ENCODE data around the gene ERFL.
"Not testable (repeated sequence)": the region's sequence is repeated elsewhere in the genome, so short reads cannot be mapped to it uniquely, and the experiment has no call there.

Gene ERFL

DNA sequence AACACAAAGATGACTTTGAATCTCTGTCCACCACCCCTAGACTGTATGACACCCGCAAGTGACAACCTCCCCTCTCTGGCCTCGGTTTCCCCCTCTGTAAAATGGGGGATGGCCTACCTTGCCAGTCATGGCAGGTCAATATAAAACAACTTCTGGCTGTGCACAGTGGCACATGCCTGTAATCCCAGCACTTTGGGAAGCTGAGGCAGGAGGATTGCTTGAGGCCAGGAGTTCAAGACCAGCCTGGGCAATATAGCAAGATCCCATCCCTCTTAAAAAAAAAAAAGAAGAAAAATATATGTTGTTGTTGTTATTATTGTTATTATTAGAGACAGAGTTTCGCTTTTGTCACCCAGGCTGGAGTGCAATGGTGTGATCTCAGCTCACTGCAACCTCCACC, 52.3 kb downstream of the ERFL start:
- DNase-seq, result not testable (repeated sequence)

DNA sequence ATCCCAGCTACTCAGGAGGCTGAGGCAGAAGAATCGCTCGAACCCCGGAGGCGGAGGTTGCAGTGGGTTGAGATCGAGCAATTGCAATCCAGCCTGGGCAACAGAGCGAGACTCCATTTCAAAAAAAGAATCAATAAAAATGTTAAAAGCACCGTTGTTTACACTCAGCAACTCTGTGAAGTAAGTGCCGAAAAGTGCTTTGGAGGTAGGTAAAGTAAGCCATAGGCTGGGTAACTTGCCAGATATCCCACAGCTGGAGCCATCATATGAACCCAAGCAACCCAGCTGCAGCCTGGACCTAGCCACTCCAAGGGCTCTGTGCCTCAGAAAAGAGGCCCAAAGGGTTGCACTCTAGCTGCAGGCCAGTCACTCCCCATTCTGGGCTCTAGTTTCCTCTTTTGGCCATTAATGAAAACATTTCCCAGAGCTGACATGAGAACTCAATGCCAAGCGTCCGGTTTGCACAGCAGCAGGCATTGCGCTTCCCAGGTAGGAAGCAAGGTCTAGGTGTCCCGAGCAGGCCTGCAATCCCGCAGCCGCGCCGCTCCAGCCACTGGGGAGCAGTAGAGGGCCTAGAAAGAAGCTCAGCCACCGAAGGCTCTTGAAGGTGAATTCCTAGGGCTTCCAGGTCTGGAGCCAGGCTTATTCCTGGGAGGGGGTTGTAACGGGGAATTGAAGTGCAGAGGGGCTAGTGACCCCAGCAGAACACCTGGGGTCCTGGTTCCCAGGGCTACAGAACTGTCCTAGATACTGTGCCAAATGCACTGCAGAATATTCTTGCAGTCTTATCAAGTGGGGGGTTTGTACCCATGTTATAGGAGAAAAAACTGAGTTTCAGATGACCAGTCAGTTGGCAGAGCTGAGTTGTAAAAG, 55.2 kb downstream of the ERFL start:
- peak; percentile 75 for DNase-seq

DNA sequence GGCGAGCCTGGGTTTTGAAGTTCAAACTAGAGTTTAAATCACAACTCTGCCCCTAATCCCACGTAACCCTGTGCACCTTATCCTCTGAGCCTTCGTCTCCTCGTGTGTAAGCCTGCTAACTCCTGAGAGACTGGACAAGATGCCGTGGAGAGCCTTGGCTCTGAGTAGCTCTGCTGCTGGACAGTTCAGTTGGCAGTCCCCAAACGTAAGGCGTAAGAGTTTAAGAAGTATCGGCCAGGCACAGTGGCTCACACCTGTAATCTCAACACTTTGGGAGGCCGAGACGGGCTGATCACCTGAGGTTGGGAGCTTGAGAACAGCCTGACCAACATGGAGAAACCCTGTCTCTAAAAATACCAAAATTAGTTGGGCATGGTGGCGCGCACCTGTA, 55.9 kb downstream of the ERFL start:
- DNase-seq, result no peak

DNA sequence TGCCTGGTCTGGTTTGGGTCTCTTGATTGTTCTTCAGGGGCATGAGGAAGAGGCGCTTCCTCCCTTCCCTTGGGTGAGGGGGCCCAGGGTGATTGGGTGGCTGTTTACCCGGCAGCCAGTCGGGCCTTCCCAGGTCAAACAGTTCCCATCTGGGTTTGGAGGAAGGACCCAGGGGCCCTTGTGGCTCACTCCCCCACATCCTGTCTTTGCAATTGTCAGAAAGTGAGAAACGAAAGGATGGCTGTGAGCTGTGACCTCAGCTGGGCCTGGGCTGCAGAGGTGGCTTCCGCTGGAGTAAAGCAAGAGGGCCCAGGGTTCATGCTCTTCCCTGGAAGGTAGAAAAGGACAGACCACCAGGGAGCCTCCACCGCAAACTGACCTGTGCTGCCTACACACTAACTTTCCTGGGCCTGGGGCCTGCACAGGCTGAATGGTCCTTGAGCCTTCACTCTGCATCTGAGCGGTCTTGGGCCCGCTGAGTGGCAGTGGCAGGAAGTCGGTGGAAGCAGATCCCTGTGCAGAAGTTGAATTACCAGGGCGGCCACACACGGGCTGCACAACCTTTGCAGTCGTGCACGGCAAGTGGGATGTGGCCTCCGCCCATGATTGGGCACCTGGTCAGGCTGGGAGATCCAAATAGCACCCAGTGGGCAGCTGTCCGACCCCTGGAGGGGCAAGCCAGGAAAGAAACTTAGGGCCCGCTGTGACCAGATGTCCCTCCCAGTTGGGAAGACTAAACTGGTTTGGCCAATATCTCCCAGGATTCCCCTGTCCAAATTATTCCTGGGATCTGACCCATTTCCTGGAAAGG, 56.5 kb downstream of the ERFL start:
- DNase-seq, result peak; percentile 72

DNA sequence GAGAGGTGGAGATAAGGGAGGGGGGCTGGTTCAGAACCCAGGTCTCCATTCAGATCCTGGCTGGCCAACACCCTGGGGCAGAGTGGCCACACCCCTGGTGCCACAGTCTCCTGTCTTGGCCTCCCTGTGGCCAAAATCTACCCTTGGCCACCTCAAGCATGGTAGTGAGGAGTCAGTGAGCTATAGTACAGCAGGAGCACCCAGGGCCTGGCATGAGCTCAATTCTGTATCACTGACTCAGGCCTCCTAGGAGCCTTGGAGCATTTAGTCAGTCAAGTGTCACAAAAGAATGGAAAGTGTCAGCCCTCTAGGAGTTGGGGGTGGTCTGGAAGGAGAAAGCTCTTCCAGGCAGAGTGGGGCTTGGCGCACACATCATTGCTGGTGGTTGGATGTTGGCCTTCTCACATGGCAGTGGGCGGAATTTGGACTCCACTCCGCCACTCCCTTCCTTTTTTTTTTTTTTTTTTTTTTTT, 57.8 kb downstream of the ERFL start:
- no peak for DNase-seq

DNA sequence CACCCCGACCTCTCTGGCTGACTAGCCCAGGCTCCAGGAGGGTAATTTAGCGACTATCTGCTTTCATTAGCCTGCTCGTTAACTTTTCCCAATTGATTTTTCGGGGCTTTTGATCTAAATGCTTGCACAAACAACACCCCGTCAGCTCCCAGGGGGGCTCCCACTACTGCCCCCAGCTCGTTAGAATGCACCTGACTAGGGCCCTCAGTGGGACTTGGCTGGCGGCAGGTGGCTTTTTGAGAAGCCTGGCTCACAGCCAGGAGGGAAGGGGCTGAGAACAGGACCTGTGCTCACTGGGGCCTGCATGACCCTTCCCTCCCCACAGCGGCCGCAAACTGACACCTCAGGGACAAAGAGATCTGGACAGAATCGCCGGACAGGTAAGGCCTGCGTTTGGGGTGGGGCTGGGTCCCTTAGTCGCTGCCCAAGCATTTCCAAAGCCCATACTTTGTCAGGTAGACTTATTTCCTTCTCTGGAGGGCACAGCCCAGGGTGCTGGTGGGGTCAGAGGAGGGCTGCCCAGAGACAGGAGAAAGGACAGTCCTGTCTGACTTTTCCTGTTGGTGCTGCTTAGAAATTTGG, 58.8 kb downstream of the ERFL start:
- DNase-seq, result no peak

DNA sequence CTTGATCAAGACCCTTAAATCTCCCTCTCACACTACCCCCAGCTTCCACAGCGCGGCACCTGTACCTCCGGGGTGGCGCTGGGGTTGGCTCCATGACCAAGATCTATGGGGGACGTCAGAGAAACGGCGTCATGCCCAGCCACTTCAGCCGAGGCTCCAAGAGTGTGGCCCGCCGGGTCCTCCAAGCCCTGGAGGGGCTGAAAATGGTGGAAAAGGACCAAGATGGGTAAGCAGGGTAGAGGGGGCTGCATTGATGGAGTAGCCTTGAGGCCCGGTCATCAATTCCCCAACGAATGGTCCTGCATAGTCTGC, 59.3 kb downstream of the ERFL start:
- DNase-seq, result no peak

DNA sequence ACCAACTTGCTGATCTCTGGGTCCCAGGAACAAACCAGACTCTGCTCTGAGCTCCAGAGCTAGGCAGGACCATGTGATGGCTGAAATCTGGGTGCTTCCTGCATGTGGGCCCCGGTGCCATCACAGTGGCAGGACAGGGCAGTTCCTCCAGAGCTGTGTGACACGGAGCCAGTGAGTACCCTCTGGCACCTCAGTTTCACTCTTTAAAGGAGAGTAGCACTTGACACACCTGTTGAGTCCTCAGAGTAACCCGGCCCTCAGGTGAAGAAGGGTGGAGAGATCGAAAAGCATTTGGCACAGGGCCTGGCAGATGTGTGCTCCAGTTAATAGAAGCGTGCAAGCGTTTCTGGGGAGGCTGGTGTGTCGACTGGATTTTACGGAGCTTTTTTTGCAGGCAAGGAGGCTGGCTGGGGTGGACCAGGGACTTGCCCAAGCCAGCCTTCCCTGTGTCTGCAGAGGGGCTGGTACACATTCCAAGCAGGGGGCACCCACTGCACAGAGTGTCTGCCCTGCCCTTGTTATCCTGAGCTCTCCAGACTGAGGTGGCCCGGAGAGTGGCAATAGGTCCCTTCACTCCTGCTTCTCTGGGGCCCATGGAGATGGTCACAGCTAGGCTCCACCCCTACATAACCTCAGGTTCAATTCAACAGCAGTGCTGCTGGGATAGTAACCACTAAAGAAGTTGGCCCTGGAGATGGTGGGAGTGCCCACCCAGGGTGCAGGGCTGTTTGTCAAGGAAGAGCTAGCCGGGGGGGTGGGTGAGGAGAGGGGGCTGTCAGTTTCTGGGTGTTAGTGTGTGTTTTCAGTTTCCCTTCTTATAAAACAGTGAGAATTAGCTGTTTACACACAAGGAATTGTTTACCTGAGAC, 59.9 kb downstream of the ERFL start:
- no peak for DNase-seq

DNA sequence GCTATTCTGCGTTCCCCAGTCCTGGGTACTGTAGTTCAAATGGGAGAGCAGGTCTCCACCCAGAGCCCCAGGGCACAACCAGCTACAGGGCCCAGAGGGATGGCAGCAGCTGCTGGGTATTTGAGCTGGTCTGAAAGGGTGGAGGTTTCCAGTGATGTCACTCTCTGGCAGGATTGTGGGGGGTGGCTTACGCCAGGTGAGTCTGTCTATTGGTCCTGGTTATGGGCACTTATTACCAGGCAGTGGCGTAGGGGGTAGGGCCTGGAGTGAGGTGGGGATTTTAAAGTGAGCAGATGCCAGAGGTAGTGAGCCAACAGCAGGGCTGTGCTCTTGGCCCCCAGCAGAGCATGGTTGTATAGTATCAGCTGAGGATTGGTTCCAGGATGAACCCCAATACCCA, 62.0 kb downstream of the ERFL start:
- no peak for DNase-seq

DNA sequence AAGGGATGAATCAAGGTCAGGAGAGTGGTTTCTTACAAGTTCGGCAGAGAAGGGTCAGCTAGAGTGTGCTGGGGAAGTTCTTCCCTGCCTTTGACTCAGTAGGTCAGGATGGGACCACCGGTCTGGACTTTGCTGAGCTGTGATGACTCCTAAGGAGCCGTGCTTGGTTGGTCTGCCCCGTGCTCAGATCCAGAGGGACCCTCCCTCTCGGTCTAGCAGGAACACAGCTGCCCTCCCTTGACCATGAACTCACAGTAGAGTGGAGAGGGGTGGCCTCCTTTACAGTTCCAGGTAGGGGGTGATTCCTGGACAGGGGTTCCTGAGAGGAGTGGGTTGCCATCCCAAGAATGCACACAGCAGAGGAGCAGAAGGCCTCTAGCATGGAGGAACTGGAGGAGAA, 63.9 kb downstream of the ERFL start:
- DNase-seq, result no peak

DNA sequence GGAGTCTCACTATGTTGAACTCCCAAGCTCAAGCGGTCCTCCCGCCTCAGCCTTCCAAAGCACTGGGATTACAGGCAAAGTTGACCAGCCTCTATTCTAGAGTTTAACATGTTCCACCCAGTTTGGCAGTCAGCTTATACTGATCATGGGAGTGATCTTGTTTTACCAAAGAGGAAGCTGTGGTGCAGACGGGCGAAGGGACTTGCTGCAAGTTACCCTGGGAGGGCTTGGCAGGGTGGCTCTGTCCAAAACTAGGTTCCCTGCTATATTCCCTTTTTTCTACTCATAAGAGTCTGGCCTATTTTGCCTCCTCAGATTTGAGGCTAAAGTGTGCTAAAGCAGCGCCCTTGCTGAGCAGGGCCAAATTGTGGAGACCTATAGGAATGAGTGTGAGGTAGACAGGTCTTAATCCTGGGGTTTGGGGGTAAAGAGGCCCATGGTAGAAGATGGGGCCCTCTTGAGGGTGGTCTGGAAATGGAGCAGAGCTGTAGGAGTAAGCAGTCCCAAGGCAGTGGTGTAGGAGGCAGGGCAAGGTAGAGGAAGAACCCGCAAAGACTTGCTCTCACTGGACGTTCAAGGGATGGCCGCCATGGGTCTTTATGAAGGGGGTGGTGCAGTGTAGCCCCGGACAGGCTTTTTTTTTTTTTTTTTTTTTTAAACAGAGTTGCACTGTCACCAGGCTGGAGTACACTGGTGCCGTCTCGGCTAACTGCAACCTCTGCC, 64.9 kb downstream of the ERFL start:
- no peak for DNase-seq

DNA sequence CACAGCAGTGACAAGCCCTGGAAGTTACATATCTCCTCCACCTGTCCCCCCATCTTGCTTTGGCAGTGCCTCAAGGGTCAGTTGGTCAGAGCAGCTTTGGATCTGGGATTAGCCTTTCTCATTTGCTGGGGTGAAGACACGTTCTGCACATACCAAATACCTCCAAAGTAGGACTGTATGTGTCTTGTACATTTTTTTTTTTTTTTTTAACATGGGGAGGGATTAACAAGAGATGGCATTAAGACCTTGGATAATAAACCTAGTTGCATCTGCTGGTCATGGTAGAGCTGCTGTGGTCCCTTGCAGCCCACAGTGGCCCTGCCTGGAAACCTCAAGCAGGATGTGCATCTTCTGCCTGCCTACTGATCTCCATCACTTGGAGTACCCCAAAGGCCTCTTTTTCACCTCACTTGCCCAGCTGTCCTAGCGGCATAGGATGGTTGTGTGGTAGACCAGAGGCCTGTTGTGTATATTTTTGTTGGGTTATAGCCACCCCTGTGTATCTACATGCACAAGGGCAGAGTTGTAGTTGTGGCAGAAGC, 65.7 kb downstream of the ERFL start:
- no peak for DNase-seq

DNA sequence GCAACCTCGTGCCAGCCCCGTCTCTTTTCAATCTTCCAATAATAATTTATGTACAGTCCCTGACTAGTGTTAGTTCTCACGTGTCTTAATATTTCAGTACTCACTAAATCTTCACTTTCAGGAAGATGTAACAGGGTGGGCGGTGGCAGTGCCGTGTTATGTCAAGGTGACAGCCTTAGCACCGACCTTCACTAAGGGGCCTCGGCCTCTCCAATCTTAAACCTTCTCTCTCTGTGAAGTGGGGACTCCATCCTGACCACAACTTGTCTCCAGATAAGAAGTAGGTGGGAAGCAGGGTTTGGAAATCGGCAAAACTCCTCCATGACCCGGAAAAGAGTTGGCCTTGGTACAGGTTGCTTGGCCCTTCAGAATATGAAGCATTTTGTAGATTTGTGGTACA, 66.4 kb downstream of the ERFL start:
- DNase-seq, result no peak

DNA sequence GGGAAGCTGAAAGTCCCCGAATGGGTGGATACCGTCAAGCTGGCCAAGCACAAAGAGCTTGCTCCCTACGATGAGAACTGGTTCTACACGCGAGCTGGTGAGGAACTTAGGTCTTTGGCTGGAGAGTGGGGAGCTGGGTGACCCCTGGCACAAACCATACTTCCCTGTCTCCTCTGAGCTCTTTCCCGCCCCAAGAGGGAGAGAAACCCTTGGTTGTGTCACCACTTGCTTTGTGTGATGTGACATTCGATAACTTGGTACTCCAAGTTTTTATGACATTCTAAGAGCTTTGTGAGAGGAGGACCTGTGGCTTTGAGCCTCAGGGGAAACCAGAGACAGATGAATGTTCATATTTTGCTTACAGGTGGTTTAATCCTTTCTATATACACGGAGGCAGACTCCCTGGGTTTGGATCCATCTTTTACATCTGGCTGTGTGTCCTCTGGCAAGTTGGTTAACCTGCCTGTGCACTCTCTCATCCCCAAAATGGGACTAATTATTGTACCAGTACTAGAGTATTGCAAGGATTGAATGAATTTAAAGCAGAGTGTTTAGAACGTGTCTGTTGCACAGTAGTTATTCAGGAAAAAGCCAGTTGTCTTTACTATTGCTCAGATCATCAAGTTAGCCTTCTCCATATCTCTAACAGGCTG, 67.0 kb downstream of the ERFL start:
- DNase-seq, result no peak

DNA sequence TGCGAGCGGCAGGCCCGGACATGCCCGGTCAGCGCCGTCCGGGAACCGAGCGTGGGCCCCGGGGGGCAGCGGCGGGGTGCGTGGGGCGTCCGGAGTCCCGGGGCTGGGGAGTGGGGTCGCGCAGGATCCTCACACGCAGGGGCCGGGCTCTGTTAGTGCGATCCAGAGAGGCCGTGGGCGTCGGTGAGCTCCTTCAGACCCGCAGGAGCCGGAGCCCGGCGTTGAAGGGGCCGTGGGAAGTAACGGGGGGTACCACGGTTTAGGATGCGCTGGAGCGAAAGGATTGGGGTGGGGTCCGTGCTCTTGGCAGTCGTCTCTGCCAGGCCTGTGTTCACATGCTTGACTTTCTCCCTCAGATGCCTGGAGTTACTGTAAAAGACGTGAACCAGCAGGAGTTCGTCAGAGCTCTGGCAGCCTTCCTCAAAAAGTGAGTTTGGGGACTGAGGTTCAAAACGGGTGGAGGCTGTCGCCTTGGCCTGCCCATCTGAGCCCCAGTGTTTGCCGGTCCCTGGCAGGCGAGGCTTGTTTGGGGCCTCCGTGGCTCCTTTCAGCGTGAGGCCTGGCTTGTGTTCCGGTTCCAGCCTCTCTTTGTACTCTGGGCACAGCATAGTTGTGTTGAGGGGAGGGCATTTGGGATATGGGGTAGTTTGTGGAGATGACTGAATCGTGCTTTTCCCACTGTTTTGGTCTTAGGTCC, 67.7 kb downstream of the ERFL start:
- peak; percentile 46 for DNase-seq

DNA sequence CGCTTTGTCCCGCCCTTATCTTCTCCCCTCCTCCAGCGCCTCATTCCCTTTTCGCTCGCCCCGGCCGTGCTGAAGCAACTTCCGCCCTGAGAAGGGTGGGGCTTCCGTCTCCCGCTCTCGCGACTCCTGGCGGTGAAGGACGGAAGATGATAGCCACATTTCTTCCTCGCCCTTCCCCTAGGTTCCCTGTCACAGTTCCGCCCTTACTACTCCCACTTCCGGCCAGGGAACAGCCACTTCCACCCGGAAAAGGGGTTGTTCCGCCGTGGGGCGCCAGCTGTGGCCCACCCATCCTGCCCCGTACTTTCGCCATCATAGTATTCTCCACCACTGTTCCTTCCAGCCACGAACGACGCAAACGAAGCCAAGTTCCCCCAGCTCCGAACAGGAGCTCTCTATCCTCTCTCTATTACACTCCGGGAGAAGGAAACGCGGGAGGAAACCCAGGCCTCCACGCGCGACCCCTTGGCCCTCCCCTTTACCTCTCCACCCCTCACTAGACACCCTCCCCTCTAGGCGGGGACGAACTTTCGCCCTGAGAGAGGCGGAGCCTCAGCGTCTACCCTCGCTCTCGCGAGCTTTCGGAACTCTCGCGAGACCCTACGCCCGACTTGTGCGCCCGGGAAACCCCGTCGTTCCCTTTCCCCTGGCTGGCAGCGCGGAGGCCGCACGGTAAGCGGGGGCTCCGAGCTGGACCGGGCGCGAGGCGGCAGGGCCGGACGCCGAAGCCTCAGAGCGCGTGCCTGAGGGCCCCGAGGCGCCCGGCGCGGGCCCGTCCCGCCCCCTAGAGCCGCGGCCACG, 68.4 kb downstream of the ERFL start, which contains the start of gene RPS19:
Gene RPS19 (plus strand): TSS at position 638 of the 801 bp plus-strand sequence. CDS start 520 bp downstream, outside the sequence.
- peak; percentile 99 for DNase-seq

DNA sequence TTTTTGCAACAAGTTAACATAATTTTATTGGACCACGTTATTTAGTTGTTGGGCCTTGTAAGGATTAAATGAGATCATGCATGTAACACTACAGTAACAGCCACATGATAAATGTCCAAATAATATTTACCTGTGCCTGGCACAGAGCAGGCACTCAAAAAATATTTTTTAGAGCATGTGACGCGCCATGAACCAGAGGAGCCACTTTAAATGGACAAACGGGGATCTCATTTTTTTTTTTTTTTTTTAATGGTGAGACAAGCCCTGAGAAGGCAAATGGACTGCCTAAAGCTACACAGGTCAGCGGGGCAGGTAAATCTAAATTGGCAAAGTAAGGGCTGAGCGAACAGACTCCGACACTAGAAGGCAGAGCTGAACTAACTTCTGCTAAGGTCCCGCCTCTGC, 69.0 kb downstream of the ERFL start:
- no peak for DNase-seq
